ENCODE data around the gene PRADC1.

The PRADC1 gene

DNA sequence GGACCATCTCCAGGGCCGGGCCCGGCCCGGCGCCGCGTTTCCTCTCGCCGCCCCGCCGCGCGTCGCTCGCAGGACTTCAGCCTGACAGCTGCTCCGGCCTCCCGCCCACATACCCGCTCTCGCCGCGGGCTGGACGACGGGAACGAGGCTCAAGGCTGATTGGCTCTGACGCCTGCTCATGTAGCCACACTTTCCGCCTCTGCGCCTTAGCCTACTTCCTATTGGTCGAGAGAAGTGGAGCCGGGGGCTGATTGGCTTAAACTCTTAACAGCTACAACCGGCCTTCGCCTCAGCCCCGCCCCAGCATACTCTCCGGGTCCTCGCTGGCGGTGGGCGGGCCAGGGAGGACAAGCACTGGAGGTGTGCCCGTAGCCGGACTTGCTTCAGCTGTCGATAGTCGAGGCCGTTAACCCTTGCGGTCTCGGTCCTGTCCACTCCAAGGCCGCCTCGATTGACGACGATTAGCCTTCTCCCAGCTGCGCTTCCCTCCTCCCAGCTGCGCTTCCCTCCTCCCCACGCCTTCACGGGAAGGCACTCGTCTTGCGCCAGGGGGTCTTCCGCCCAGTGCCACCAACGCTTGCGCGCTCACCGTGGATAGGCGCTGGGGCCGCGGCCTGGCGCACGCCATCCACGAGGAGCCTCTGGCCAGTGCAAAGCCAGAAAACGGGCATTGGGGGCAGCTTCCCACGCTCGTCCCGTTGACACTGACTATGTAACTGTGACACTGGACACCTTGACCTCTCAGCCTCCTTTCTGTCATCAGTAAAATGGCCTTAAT, at the start of gene PRADC1:
PRADC1 (minus strand) TSS at position 86 of the 778 bp plus-strand sequence; CDS start at position 7, 79 bp downstream.
- DNase-seq (ENCODE audit: low read depth), result peak; percentile 94
- TF ChIP-seq, protein P1, sequence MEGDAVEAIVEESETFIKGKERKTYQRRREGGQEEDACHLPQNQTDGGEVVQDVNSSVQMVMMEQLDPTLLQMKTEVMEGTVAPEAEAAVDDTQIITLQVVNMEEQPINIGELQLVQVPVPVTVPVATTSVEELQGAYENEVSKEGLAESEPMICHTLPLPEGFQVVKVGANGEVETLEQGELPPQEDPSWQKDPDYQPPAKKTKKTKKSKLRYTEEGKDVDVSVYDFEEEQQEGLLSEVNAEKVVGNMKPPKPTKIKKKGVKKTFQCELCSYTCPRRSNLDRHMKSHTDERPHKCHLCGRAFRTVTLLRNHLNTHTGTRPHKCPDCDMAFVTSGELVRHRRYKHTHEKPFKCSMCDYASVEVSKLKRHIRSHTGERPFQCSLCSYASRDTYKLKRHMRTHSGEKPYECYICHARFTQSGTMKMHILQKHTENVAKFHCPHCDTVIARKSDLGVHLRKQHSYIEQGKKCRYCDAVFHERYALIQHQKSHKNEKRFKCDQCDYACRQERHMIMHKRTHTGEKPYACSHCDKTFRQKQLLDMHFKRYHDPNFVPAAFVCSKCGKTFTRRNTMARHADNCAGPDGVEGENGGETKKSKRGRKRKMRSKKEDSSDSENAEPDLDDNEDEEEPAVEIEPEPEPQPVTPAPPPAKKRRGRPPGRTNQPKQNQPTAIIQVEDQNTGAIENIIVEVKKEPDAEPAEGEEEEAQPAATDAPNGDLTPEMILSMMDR (IDR thresholded peaks at IDR 0.05; ENCODE audit: control insufficient read depth, extremely low read depth, insufficient read depth), result no peak
- peak within 1 kb of the TSS; percentile 83 for H3K4me3 ChIP-seq (ENCODE audit: low read depth, low read length)

DNA sequence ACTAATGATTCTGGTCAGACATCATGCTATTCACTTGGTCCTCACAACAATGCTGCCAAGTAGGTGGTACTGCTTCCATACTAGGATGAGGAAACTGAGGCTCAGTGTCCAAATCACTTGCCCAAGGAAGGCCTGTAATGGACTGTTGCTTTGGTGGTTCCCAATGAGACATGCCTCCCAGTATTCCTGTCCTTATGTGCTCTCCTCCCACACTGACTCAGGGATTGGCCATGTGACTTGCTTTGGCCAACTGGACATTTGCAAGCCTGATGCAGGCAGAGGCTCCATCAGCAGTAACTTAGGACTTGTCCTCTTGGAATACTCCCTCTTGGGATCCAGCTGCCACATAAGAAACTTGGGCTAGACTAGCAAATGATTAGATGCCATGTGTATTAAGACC, 48.2 kb upstream of the PRADC1 start:
- TF ChIP-seq, protein P1 (IDR thresholded peaks at IDR 0.05; ENCODE audit: control insufficient read depth, extremely low read depth, insufficient read depth), result no peak
- no peak for DNase-seq (ENCODE audit: low read depth)
- H3K4me3 ChIP-seq (ENCODE audit: low read depth, low read length), result no peak overlapping the region

DNA sequence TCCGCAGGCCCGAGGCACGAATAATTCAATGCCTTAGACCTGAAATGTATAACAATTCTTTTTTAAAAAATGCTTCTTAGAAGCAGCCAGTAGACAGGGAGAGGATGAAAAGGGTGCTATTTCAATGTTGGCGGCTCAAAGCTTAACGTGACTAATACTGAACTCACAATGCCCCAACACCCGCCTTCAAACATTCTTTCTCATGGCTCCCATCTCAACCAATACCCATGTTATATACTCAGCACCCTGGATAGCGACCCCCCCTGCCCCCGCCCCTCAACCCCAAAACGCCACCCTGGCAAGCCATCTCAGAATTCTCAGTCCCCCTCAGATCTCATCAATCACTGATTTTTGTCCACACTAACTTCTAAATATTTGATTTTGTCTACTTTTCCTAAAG, 46.8 kb upstream of the PRADC1 start:
- DNase-seq (ENCODE audit: low read depth), result no peak
- TF ChIP-seq, protein P1 (IDR thresholded peaks at IDR 0.05; ENCODE audit: control insufficient read depth, extremely low read depth, insufficient read depth), result no peak
- H3K4me3 ChIP-seq (ENCODE audit: low read depth, low read length), result no peak overlapping the region

DNA sequence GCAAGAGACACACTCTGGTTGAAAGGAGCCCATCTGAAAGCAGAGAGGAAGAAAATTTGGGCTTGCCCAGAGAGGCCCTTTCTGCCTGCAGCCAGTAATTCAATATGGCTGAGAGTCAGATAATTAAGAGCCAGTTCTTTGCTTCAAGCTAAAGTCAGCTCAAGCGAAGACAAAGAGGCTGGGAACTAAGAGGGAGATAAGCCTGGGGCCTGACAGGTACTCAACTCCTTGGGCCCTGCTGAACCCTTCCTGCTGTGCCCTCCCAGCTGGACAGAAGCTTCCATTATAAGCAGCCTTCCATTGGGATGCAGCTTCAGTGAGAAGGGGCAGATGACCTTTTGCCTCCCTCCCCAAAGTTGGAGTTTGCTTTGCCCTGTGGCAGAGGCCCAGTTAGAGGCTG, 39.2 kb upstream of the PRADC1 start:
- H3K4me3 ChIP-seq (ENCODE audit: low read depth, low read length), result no peak overlapping the region
- DNase-seq (ENCODE audit: low read depth), result no peak
- TF ChIP-seq, protein P1 (IDR thresholded peaks at IDR 0.05; ENCODE audit: control insufficient read depth, extremely low read depth, insufficient read depth), result no peak

DNA sequence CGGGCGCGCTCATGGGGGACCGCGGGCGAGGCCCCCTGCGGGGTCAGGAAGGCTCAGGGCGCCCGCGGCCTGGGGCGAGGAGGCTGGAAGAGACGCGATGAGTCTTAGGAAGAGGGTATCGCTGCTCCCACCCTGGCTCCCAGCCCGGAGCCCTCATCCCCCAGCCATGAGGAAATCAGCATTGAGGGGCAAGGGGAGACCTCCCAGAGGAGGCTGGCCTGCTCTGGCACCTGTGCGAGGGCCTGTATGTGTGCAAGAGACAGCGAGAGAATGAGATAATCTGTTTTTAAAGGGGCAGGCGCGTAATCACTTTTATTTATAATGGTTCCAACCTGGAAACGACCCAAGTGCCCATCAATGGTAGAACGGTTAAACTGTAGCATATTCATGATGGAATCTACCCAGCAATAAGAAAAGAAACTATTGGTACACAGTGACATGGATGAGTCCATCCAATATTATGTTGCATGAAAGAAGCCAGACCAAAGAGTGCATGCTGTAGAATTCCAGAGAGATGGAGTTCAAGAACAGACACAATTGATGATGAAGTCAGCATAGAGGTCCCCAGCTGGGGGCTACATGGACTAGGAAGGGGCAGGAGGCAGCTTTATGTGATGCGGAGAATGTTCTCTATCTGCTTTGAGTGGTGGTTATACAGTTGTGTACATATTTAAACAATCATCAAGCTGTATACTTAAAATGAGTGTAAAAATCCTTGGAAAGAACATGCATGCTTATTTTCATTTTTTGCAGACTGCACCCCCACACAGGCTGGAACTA, 36.8 kb upstream of the PRADC1 start:
- TF ChIP-seq, protein P1 (IDR thresholded peaks at IDR 0.05; ENCODE audit: control insufficient read depth, extremely low read depth, insufficient read depth), result no peak
- no peak for DNase-seq (ENCODE audit: low read depth)
- peak overlapping the region; percentile 50 for H3K4me3 ChIP-seq (ENCODE audit: low read depth, low read length)

DNA sequence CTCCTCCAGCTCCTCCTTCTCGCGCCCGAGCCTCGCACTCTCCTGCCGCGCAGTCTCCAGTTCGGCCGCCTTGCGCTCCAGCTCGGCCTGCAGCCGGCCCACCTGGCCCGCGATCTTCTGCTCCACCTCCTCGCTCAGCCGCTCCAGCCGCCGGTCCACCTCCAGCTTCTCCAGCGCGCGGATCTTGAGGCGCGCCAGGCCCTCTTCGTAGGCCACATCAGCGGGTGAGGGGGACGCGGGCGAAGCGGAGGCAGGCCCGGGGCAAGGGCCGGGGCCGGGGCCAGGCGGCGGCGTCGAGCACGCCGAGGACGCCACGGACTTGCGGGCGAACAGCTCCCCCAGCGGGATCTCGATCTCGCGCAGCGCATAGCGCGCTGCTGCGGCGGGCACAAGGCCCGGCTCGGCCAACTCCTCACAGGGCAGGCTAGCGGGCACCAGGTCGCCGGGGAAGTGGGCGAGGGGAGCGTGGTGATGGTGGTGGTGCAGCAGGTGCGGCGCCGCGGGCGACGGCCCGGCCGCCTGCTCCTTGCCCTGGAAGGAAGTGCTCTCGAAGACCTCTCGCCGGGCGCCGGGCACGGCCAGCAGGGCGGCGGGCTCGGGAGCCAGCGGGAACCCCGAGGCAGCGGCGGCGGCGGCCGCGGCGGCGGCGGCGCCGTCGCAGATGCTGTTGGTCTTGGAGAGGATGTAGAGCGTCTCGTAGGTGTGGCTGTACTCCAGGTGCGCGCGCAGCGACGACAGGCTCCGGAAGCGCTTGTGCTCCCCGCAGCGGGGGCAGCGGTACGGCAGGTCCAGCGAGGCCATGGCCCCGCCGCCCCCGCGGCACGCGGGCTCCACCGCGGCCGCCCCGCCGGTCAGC, 36.0 kb upstream of the PRADC1 start:
- DNase-seq (ENCODE audit: low read depth), result no peak
- TF ChIP-seq, protein P1 (IDR thresholded peaks at IDR 0.05; ENCODE audit: control insufficient read depth, extremely low read depth, insufficient read depth), result 0 out of 2 replicates have a peak, but pooled peaks have one; percentile 16
- peak overlapping the region; percentile 56 for H3K4me3 ChIP-seq (ENCODE audit: low read depth, low read length)

Measured in LNCaP clone FGC (cell line).